Adrenal gland (tissue), 12 donors: ENCODE results near the gene NT5C2. TPM values are rescaled to one million over a fixed set of nuclear protein-coding genes. Genes with fewer than 3 reads are reported as not detected.

Experiments
- DNase-seq, 7 donors: peaks; one replicate each; pipeline ENCODE4 v3.0.0-alpha.2; 2019 to 2020
- H3K27ac ChIP-seq, 5 donors: fragments of 200-600 bp; sonication (generic) in 4 of 5; 1 replicate in 3 of 5; 2 replicates in 2 of 5; pipeline versions ENCODE4 v1.5.1 to v1.8.0; 2016 to 2020; ENCODE audit warnings: mild to moderate bottlenecking in 1 of 5
- H3K27me3 ChIP-seq: fragments of 200-600 bp; 2 replicates; pipeline ENCODE4 v1.8.0; 2021
- H3K36me3 ChIP-seq, 2 donors: fragments of 200-600 bp; replicated peaks in 1 of 2; 1 replicate in 1 of 2; 2 replicates in 1 of 2; pipeline versions ENCODE4 v1.5.1 to v1.8.0; 2018 to 2022
- H3K4me1 ChIP-seq, 2 donors: fragments of 200-600 bp; replicated peaks in 1 of 2; 1 replicate in 1 of 2; 2 replicates in 1 of 2; pipeline versions ENCODE4 v1.5.1 to v1.8.0; 2018 to 2021
- H3K4me3 ChIP-seq, 4 donors: fragments of 200-600 bp; sonication (generic) in 3 of 4; one replicate each; pipeline ENCODE4 v1.5.1; 2016 to 2018
- H3K9me3 ChIP-seq, 3 donors: fragments of 200-600 bp; sonication (generic) in 1 of 3; replicated peaks in 1 of 3; 1 replicate in 2 of 3; 2 replicates in 1 of 3; pipeline versions ENCODE4 v1.5.1 to v1.8.0; 2016 to 2021
- CTCF ChIP-seq, 6 experiments: fragments of 450-650 bp in 4 of 6; fragments of 200-600 bp in 2 of 6; sonication (generic) in 1 of 6; IDR thresholded peaks; 1 replicate in 5 of 6; 2 replicates in 1 of 6; pipeline versions ENCODE4 v1.5.1 to v1.8.0; 2016 to 2021; ENCODE audit warnings: antibody characterized with exemption in 6 of 6, mild to moderate bottlenecking in 2 of 6, moderate library complexity in 1 of 6
- POLR2A ChIP-seq, 2 donors: fragments of 450-650 bp; IDR thresholded peaks; one replicate each; pipeline ENCODE4 v1.6.1; 2017; ENCODE audit warnings: antibody characterized with exemption in 2 of 2, mild to moderate bottlenecking in 2 of 2, moderate library complexity in 1 of 2
- WGBS, 4 donors: extraction: QIAGEN DNeasy Blood & Tissue Kit in 2 of 4; methylation state at CpG; one replicate each; pipeline versions ENCODE4 v1.1.5 to v1.1.7; 2013 to 2017; 5-methylcytosine and 5-hydroxymethylcytosine counted together
- intact Hi-C, 2 donors: fragments of 100-400 bp; cut with DNase I; formaldehyde crosslinking; loops; one replicate each; pipeline versions ENCODE4 v1.14.1 to v1.15.0; 2022 to 2023
- polyA plus RNA-seq, 3 donors: library from polyadenylated mRNA; stranded (reverse); fragments of 200-250 nt in 2 of 3; fragments of 350-450 nt in 1 of 3; fragmentation: Illumina TruSeq in 1 of 3; extraction: RNeasy Lipid Tissue Mini Kit (QIAGEN cat#74804) in 1 of 3; gene quantifications; one replicate each; pipeline ENCODE4 v1.2.3, GENCODE V29; 2013 to 2014
- total RNA-seq, 9 donors: library from RNA; depleted of rRNA in 4 of 9; stranded (reverse); fragments of >200 nt in 4 of 9; fragments of 120-200 nt in 1 of 9; fragmentation: NEBNext Ultra II Directional in 1 of 9; extraction: Animal tissue kit (Norgen Biotek cat#: 25700) in 1 of 9; gene quantifications; one replicate each; pipeline versions ENCODE4 v1.1.0 to v1.2.4, GENCODE V29; 2013 to 2023
- donor health status: healthy with polysubstance abuse.
- donor health status: Bipolar disorder and iron deficiency.
- donor health status: DM: yes; HTN: yes; CAD: no.
- donor health status: DM: no; HTN: no; CAD: no.
- donor health status: DM: no; HTN: no; CAD: no.
- donor health status: DM: yes; HTN: yes; CAD: no.

Gene NT5C2
- total and polyA plus RNA-seq, 12 donors: 23.2 to 101 (median 71.1) TPM

DNA sequence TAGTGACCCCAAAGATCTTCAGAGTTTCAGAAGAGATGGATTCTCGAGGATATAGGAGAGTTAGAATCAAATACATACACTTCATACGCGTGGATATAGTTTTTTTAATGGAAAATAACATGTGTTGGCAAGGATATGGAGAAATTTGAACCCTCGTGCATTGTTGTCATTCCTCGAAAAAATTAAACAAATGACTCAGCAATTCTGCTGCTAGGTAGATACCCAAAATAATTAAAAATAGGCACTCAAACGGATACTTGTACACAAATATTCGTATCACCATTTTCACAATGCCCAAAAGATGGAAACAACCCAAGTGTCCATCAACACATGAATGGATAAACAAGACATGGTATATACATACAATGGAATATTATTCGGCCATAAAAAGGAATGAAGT, 5.6 kb upstream of the NT5C2 start:
- TF ChIP-seq CTCF (IDR thresholded peaks at IDR 0.05) (no peak), POLR2A (IDR thresholded peaks at IDR 0.05) (no peak)
- Histone ChIP-seq H3K4me3 (no peak overlapping the region), H3K4me1 (peaks cover 28 to 32% of the 10 kb centered on the region in 2 donors), H3K36me3 (no peaks in the 10 kb centered on the region), H3K27me3 (no peaks in the 10 kb centered on the region), H3K27ac (no peak overlapping the region), H3K9me3 (no peaks in the 10 kb centered on the region)
- intact Hi-C loops: loop anchor here in 1 of 2 donors (10.0 kb wide), 1 partner anchor 84 kb away; no protein-coding TSS in a partner anchor
- WGBS, 4 donors: 87 to 95% (median 89%) methylated on average over 8 of the region's 8 CpGs
- no peak for DNase-seq

GRCh38 chr10:103197903-103198302, 4.8 kb upstream of the NT5C2 start:
- WGBS, 4 donors: 54 to 71% (median 66%) methylated on average over 2 of the region's 2 CpGs
- Histone ChIP-seq H3K27me3 (no peaks in the 10 kb centered on the region), H3K36me3 (no peaks in the 10 kb centered on the region), H3K9me3 (no peaks in the 10 kb centered on the region), H3K27ac (peak overlapping the region; percentile 45 to 80 (median 76)), H3K4me1 (peaks cover 31 to 36% of the 10 kb centered on the region in 2 donors), H3K4me3 (no peak overlapping the region)
- intact Hi-C loops: loop anchor here in 1 of 2 donors (10.0 kb wide), 1 partner anchor 83 kb away; no protein-coding TSS in a partner anchor
- DNase-seq: no peak
- TF ChIP-seq CTCF (IDR thresholded peaks at IDR 0.05) (no peak), POLR2A (IDR thresholded peaks at IDR 0.05) (no peak)

- peaks cover 31 to 36% of the 10 kb centered on the region in 2 donors for H3K4me1 ChIP-seq
- no peaks in the 10 kb centered on the region for H3K27me3 ChIP-seq
- peak overlapping the region; percentile 45 to 80 (median 76) for H3K27ac ChIP-seq
- DNase-seq: peak; percentile 81 to 93 (median 90)
- no peak for TF ChIP-seq CTCF (IDR thresholded peaks at IDR 0.05)
- peak in 1 of 2 donors; percentile 83 for TF ChIP-seq POLR2A (IDR thresholded peaks at IDR 0.05)
- WGBS, 4 donors: 42 to 46% (median 44%) methylated on average over 3 of the region's 3 CpGs
- intact Hi-C loops: loop anchor here in 1 of 2 donors (10.0 kb wide), 1 partner anchor 82 kb away; no protein-coding TSS in a partner anchor
- H3K36me3 ChIP-seq: no peaks in the 10 kb centered on the region
- no peaks in the 10 kb centered on the region for H3K9me3 ChIP-seq
- H3K4me3 ChIP-seq: peak overlapping the region in 1 of 4 donors; percentile 15
Observed at GRCh38 chr10:103197174-103197573, 4.1 kb upstream of the NT5C2 start.

DNA sequence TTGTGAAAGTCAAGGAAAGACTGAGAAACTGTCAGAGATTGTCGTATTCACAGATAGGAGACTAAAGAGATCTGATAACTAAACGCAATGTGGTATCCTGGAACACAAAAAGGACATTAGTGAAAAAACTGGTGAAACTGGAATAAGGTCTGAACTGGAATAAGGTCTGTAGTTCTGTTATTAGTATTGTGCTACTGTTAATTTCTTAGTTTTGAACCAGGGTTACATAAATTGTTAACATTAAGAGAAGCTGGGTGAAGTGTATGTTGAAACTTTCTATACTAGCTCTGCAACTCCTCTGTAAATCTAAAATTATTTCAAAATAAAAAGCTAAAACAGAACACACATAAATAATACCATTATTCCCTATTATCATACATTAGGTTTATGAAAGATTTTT, 3.4 kb upstream of the NT5C2 start:
- DNase-seq: no peak
- TF ChIP-seq POLR2A (IDR thresholded peaks at IDR 0.05) (no peak), CTCF (IDR thresholded peaks at IDR 0.05) (no peak)
- Histone ChIP-seq H3K27me3 (no peaks in the 10 kb centered on the region), H3K27ac (peak overlapping the region; percentile 45 to 80 (median 76)), H3K4me1 (peaks cover 34 to 41% of the 10 kb centered on the region in 2 donors), H3K4me3 (no peak overlapping the region), H3K9me3 (no peaks in the 10 kb centered on the region), H3K36me3 (no peaks in the 10 kb centered on the region)
- intact Hi-C loops: loop anchor here in 1 of 2 donors (10.0 kb wide), 1 partner anchor 82 kb away; no protein-coding TSS in a partner anchor
- 30 to 48% (median 42%) methylated on average over 2 of the region's 2 CpGs for WGBS, 4 donors
